Calu3 (cell line): Measurements from ENCODE around the gene ZKSCAN1. TPM values are rescaled to one million over a fixed set of nuclear protein-coding genes. Genes with fewer than 3 reads are reported as not detected.
A peak's percentile ranks its signal among the peaks of the same experiment; 100 is the strongest.

Source experiments
- BruUV-seq: library from RNA; stranded (reverse); fragments of 400-500 nt; replicated peaks from 2 replicates; lab custom pipeline; 2021; lab: Mats Ljungman, UMichigan
- CTCF ChIA-PET: fragments of 300-600 bp; sonication (Branson Sonifier 250); formaldehyde crosslinking; loops from one replicate; lab custom pipeline; 2022; ENCODE audit warnings: antibody characterized with exemption; lab: Charles Lee
- DNase-seq: peaks from one replicate; pipeline ENCODE4 v3.0.0; 2022
- H3K27ac Mint-ChIP-seq: one replicate; pipeline ENCODE4 v1.8.0; 2022; ENCODE audit warnings: mixed read lengths; ENCODE audit not compliant: unreplicated experiment
- H3K27me3 Mint-ChIP-seq: one replicate; pipeline ENCODE4 v1.8.0; 2022; ENCODE audit warnings: mixed read lengths; ENCODE audit not compliant: unreplicated experiment
- H3K36me3 Mint-ChIP-seq: one replicate; pipeline ENCODE4 v1.8.0; 2022; ENCODE audit warnings: mild to moderate bottlenecking, moderate library complexity, mixed read lengths; ENCODE audit not compliant: insufficient read depth, unreplicated experiment
- H3K4me1 Mint-ChIP-seq: one replicate; pipeline ENCODE4 v1.8.0; 2022; ENCODE audit warnings: mild to moderate bottlenecking, low read depth, mixed read lengths; ENCODE audit not compliant: unreplicated experiment
- H3K4me3 Mint-ChIP-seq: one replicate; pipeline ENCODE4 v1.8.0; 2022; ENCODE audit warnings: mild to moderate bottlenecking, low read depth, moderate library complexity, mixed read lengths; ENCODE audit not compliant: unreplicated experiment
- H3K9me3 Mint-ChIP-seq: one replicate; pipeline ENCODE4 v1.8.0; 2022; ENCODE audit warnings: low read depth, mixed read lengths; ENCODE audit not compliant: unreplicated experiment
- CTCF ChIP-seq: fragments of 200-600 bp; IDR thresholded peaks from one replicate; pipeline ENCODE4 v1.8.0; 2022; ENCODE audit warnings: antibody characterized with exemption; ENCODE audit not compliant: unreplicated experiment
- intact Hi-C: fragments of 100-400 bp; cut with micrococcal nuclease; formaldehyde crosslinking; loops from one replicate; pipeline ENCODE4 v1.10.0; 2022; ENCODE audit not compliant: unreplicated experiment
- total RNA-seq: library from RNA; stranded (reverse); gene quantifications from 2 replicates; pipeline ENCODE4 v1.2.3, GENCODE V29; 2022

Gene ZKSCAN1
- total RNA-seq, 1 experiment from 2014 or later = 56.6 TPM

- H3K27me3 Mint-ChIP-seq = no peaks in the 10 kb centered on the region
- no peak for DNase-seq
- H3K4me1 Mint-ChIP-seq = no peaks in the 10 kb centered on the region
- intact Hi-C loops = no loop called here
- no peak overlapping the region for H3K27ac Mint-ChIP-seq
- CTCF ChIA-PET = no interaction called here
- peaks cover 26% of the 10 kb centered on the region for H3K36me3 Mint-ChIP-seq
- H3K9me3 Mint-ChIP-seq = no peaks in the 10 kb centered on the region
- no TSS peak for BruUV-seq
- no peak for TF ChIP-seq CTCF
- no peak overlapping the region for H3K4me3 Mint-ChIP-seq
Observed at GRCh38 chr7:100064162-100064561, 48.8 kb downstream of the ZKSCAN1 start.

- no peak for TF ChIP-seq CTCF
- H3K36me3 Mint-ChIP-seq = peaks cover 32% of the 10 kb centered on the region
- no peak overlapping the region for H3K27ac Mint-ChIP-seq
- H3K4me3 Mint-ChIP-seq = no peak overlapping the region
- no TSS peak for BruUV-seq
- intact Hi-C loops = no loop called here
- CTCF ChIA-PET = no interaction called here
- no peaks in the 10 kb centered on the region for H3K27me3 Mint-ChIP-seq
- no peaks in the 10 kb centered on the region for H3K9me3 Mint-ChIP-seq
- no peaks in the 10 kb centered on the region for H3K4me1 Mint-ChIP-seq
- no peak for DNase-seq
Observed at GRCh38 chr7:100065452-100066186, 50.2 kb downstream of the ZKSCAN1 start.

GRCh38 chr7:100066953-100067352 is 51.6 kb downstream of the ZKSCAN1 start:
- CTCF ChIA-PET = no interaction called here
- Mint-ChIP-seq H3K27ac (no peak overlapping the region), H3K4me3 (no peak overlapping the region), H3K27me3 (no peaks in the 10 kb centered on the region), H3K9me3 (peaks cover 2% of the 10 kb centered on the region), H3K4me1 (no peaks in the 10 kb centered on the region), H3K36me3 (peaks cover 34% of the 10 kb centered on the region)
- BruUV-seq = no TSS peak
- no peak for TF ChIP-seq CTCF
- intact Hi-C loops = no loop called here
- DNase-seq = no peak

GRCh38 chr7:100069991-100070390 is 54.6 kb downstream of the ZKSCAN1 start:
- CTCF ChIA-PET = no interaction called here
- no peak for TF ChIP-seq CTCF
- BruUV-seq = no TSS peak
- Mint-ChIP-seq H3K4me1 (no peaks in the 10 kb centered on the region), H3K4me3 (no peak overlapping the region), H3K27ac (peak overlapping the region; percentile 54), H3K9me3 (peaks cover 8% of the 10 kb centered on the region), H3K36me3 (peaks cover 59% of the 10 kb centered on the region), H3K27me3 (no peaks in the 10 kb centered on the region)
- DNase-seq = no peak
- intact Hi-C loops = no loop called here
